ENCODE measurements around the gene PDE9A. TPM values are rescaled to one million over a fixed set of nuclear protein-coding genes. Genes with fewer than 3 reads are reported as not detected.
"Not testable (repeated sequence)": the region's sequence is repeated elsewhere in the genome, so short reads cannot be mapped to it uniquely, and the experiment has no call there.

The PDE9A gene
- total RNA-seq, 1 experiment from 2014 or later: 8.4 TPM

DNA sequence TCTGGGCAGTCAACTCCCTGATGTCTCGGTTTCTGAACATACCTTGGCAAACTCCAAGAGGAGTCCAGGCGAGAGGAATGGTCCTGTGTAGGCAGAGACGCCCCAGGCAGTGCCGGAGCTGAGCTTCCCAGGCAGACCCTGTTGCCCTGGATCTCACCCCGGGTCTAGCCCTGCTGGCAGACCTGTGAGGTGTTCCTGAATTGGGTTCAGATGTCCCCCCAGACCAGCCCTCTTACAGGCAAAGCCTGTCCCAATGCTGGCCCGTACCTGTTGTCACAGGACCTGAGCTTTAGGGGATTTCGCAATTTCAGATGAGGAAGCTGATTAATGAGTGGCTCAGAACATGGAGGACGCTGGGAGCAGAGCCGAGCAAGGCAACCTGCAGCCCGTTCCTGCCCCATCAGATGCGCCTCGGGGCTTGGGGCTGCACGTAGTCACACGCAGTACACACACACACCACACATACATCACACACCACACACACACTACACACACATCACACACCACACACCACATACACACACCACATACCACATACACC, 38.5 kb upstream of the PDE9A start:
- H3K4me2 ChIP-seq: peak overlapping the region; percentile 39; the same call in 1 of the 2 replicates
- H3F3A ChIP-seq (ENCODE audit: insufficient read depth, low read depth): peaks cover 4% of the 10 kb centered on the region; the same call in 1 of the 2 replicates
- ChIA-PET CTCF (no interaction called here), POLR2A (ENCODE audit: unreplicated experiment) (no interaction called here)
- no peak overlapping the region for H3K4me3 ChIP-seq
- no peaks in the 10 kb centered on the region for H4K20me1 ChIP-seq (ENCODE audit: insufficient read depth)
- no peaks in the 10 kb centered on the region for H3K9me2 ChIP-seq (ENCODE audit: insufficient read depth)
- DNase-seq: peak; percentile 38 to 70
- H3K36me3 ChIP-seq (ENCODE audit: low read depth): no peaks in the 10 kb centered on the region
- H3K4me1 ChIP-seq (replicated peaks; ENCODE audit: insufficient read depth): no peaks in the 10 kb centered on the region
- TF ChIP-seq, protein P1, sequence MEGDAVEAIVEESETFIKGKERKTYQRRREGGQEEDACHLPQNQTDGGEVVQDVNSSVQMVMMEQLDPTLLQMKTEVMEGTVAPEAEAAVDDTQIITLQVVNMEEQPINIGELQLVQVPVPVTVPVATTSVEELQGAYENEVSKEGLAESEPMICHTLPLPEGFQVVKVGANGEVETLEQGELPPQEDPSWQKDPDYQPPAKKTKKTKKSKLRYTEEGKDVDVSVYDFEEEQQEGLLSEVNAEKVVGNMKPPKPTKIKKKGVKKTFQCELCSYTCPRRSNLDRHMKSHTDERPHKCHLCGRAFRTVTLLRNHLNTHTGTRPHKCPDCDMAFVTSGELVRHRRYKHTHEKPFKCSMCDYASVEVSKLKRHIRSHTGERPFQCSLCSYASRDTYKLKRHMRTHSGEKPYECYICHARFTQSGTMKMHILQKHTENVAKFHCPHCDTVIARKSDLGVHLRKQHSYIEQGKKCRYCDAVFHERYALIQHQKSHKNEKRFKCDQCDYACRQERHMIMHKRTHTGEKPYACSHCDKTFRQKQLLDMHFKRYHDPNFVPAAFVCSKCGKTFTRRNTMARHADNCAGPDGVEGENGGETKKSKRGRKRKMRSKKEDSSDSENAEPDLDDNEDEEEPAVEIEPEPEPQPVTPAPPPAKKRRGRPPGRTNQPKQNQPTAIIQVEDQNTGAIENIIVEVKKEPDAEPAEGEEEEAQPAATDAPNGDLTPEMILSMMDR (conservative IDR thresholded peaks at IDR 0.05): no peak
- no peak for TF ChIP-seq EZH2 (IDR thresholded peaks at IDR 0.05; ENCODE audit: low read depth)
- BruUV-seq (replicated peaks): no TSS peak
- intact Hi-C loops (cut with micrococcal nuclease; ENCODE audit: unreplicated experiment): no loop called here
- no peaks in the 10 kb centered on the region for H3K9me3 ChIP-seq (ENCODE audit: insufficient read depth, low read depth)
- no peak overlapping the region for H2AFZ ChIP-seq
- H3K27me3 ChIP-seq (ENCODE audit: insufficient read depth, low read depth): peaks cover 13% of the 10 kb centered on the region
- no peak overlapping the region for H3K27ac ChIP-seq
- H3K79me2 ChIP-seq (ENCODE audit: low read depth): no peaks in the 10 kb centered on the region

DNA sequence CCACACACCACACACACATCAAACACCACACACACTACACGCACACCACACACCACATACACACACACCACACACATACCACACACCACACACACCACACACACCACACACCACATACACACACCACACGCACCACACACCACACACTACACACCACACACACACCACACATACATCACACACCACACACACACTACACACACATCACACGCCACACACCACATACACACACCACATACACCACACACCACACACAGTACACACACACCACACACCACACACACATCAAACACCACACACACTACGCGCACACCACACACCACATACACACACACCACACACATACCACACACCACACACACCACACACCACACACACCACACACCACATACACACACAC, 38.0 kb upstream of the PDE9A start:
- CTCF ChIA-PET: not testable (repeated sequence)

DNA sequence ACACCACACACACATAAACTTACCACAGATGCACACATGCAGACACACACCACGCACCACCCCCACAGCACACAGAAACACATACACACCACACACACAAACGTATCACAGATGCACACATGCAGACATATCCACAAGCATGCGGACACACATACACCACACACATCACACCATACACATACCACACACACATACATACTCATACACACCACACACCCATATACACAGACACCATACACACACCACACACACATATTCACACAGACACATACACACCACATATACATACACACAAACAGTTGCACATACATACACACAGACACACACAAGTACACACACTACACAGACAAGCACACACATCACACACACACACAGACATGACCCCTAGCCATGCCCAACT, 37.5 kb upstream of the PDE9A start:
- no peak for DNase-seq
- Histone ChIP-seq H3K79me2 (ENCODE audit: low read depth) (no peaks in the 10 kb centered on the region), H3K4me1 (replicated peaks; ENCODE audit: insufficient read depth) (no peaks in the 10 kb centered on the region), H3K27ac (no peak overlapping the region), H2AFZ (no peak overlapping the region), H3K4me3 (peak overlapping the region; percentile 17; the same call in 1 of the 2 replicates), H3K9me3 (ENCODE audit: insufficient read depth, low read depth) (no peaks in the 10 kb centered on the region), H4K20me1 (ENCODE audit: insufficient read depth) (no peaks in the 10 kb centered on the region), H3K36me3 (ENCODE audit: low read depth) (no peaks in the 10 kb centered on the region), H3K4me2 (peak overlapping the region; percentile 51), H3K9me2 (ENCODE audit: insufficient read depth) (no peaks in the 10 kb centered on the region), H3K27me3 (ENCODE audit: insufficient read depth, low read depth) (peaks cover 13% of the 10 kb centered on the region), H3F3A (ENCODE audit: insufficient read depth, low read depth) (peaks cover 4% of the 10 kb centered on the region; the same call in 1 of the 2 replicates)
- intact Hi-C loops (cut with micrococcal nuclease; ENCODE audit: unreplicated experiment): no loop called here
- CTCF ChIA-PET: no interaction called here
- POLR2A ChIA-PET (ENCODE audit: unreplicated experiment): no interaction called here
- BruUV-seq (replicated peaks): no TSS peak
- no peak for TF ChIP-seq EZH2 (IDR thresholded peaks at IDR 0.05; ENCODE audit: low read depth)
- TF ChIP-seq, protein P1 (conservative IDR thresholded peaks at IDR 0.05): no peak

More for the DNA sequence above, 38.0 kb upstream of the PDE9A start:
- H3K9me2 ChIP-seq (ENCODE audit: insufficient read depth); intact Hi-C loops (cut with micrococcal nuclease; ENCODE audit: unreplicated experiment); DNase-seq; H3K79me2 ChIP-seq (ENCODE audit: low read depth); H3K27ac ChIP-seq; BruUV-seq (replicated peaks); H3K4me3 ChIP-seq; H3K9me3 ChIP-seq (ENCODE audit: insufficient read depth, low read depth); H3K36me3 ChIP-seq (ENCODE audit: low read depth); POLR2A ChIA-PET (ENCODE audit: unreplicated experiment); H4K20me1 ChIP-seq (ENCODE audit: insufficient read depth); H3F3A ChIP-seq (ENCODE audit: insufficient read depth, low read depth); H2AFZ ChIP-seq; H3K4me1 ChIP-seq (replicated peaks; ENCODE audit: insufficient read depth): not testable (repeated sequence)
- H3K27me3 ChIP-seq (ENCODE audit: insufficient read depth, low read depth): peaks cover 13% of the 10 kb centered on the region
- H3K4me2 ChIP-seq: peak overlapping the region; percentile 39; the same call in 1 of the 2 replicates

DNA sequence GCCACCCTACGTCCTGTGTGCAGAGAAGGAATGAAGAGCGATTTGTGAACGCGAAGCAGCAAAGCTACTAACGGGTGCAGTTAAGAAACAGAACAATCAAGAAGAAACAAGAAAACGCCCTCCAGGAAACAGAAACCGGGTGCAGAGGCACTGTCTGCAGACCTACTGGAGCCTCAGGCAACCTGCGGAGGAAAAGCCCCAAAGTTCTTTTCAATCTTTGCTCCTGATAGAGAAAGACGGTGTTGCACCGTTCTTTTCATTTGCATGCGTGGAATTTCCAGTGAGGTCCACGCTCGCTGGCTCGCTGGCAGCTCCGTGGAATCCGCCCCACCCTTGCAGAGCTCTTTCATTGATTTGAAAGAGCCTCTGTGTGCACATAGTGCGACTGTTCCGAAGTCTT, 37.0 kb upstream of the PDE9A start:
- Histone ChIP-seq H3K9me3 (ENCODE audit: insufficient read depth, low read depth) (no peaks in the 10 kb centered on the region), H3K9me2 (ENCODE audit: insufficient read depth) (no peaks in the 10 kb centered on the region), H4K20me1 (ENCODE audit: insufficient read depth) (no peaks in the 10 kb centered on the region), H3K27me3 (ENCODE audit: insufficient read depth, low read depth) (peaks cover 13% of the 10 kb centered on the region), H3K4me1 (replicated peaks; ENCODE audit: insufficient read depth) (no peaks in the 10 kb centered on the region), H2AFZ (no peak overlapping the region), H3K36me3 (ENCODE audit: low read depth) (no peaks in the 10 kb centered on the region), H3K27ac (no peak overlapping the region), H3K79me2 (ENCODE audit: low read depth) (no peaks in the 10 kb centered on the region), H3F3A (ENCODE audit: insufficient read depth, low read depth) (peaks cover 4% of the 10 kb centered on the region; the same call in 1 of the 2 replicates), H3K4me3 (peak overlapping the region; percentile 17; the same call in 1 of the 2 replicates), H3K4me2 (peak overlapping the region; percentile 51)
- intact Hi-C loops (cut with micrococcal nuclease; ENCODE audit: unreplicated experiment): no loop called here
- ChIA-PET CTCF (no interaction called here), POLR2A (ENCODE audit: unreplicated experiment) (no interaction called here)
- DNase-seq: no peak
- no TSS peak for BruUV-seq (replicated peaks)
- TF ChIP-seq, protein P1 (conservative IDR thresholded peaks at IDR 0.05): no peak
- no peak for TF ChIP-seq EZH2 (IDR thresholded peaks at IDR 0.05; ENCODE audit: low read depth)
